ENCODE measurements around the gene MTERF4.

The MTERF4 gene

GRCh38 chr2:241132538-241133435 lies 30.7 kb upstream of the MTERF4 start:
- DNase-seq: no peak

- no peak for DNase-seq
These were observed 29.4 kb upstream of the MTERF4 start for GRCh38 chr2:241131531-241131930.

GRCh38 chr2:241130316-241130715 lies 28.2 kb upstream of the MTERF4 start:
- no peak for DNase-seq

GRCh38 chr2:241129086-241129871 lies 27.2 kb upstream of the MTERF4 start:
- DNase-seq: no peak

GRCh38 chr2:241128266-241128665 lies 26.2 kb upstream of the MTERF4 start:
- no peak for DNase-seq

- DNase-seq: no peak
These were observed 24.7 kb upstream of the MTERF4 start for GRCh38 chr2:241126771-241127202.

- no peak for DNase-seq
These were observed 24.1 kb upstream of the MTERF4 start for GRCh38 chr2:241126201-241126611.

- no peak for DNase-seq
These were observed 23.5 kb upstream of the MTERF4 start for GRCh38 chr2:241125626-241126025.

GRCh38 chr2:241123816-241124536 lies 21.9 kb upstream of the MTERF4 start:
- peak; percentile 40 for DNase-seq

- no peak for DNase-seq
These were observed 20.4 kb upstream of the MTERF4 start for GRCh38 chr2:241122376-241123002.

GRCh38 chr2:241121008-241121407 lies 18.9 kb upstream of the MTERF4 start:
- no peak for DNase-seq

GRCh38 chr2:241120440-241120839 lies 18.4 kb upstream of the MTERF4 start:
- DNase-seq: no peak

- DNase-seq: no peak
These were observed 16.8 kb upstream of the MTERF4 start for GRCh38 chr2:241118737-241119505.

GRCh38 chr2:241116606-241117560 lies 14.8 kb upstream of the MTERF4 start:
- no peak for DNase-seq

GRCh38 chr2:241115361-241115760 lies 13.3 kb upstream of the MTERF4 start:
- DNase-seq: no peak

- DNase-seq: no peak
These were observed 12.7 kb upstream of the MTERF4 start for GRCh38 chr2:241114836-241115235.

GRCh38 chr2:241112592-241112991 lies 10.5 kb upstream of the MTERF4 start:
- DNase-seq: peak; percentile 33

GRCh38 chr2:241112046-241112445 lies 10.0 kb upstream of the MTERF4 start:
- no peak for DNase-seq

- DNase-seq: no peak
These were observed 9.3 kb upstream of the MTERF4 start for GRCh38 chr2:241111440-241111805.

- DNase-seq: no peak
These were observed 8.7 kb upstream of the MTERF4 start for GRCh38 chr2:241110607-241111439.

Measured in stimulated activated CD4-positive, alpha-beta T cell treated with anti-CD3 and anti-CD28 coated beads, Interleukin-4, amount 100 ng/mL, for 24 hours (primary cell).